Omental fat pad (tissue), 4 donors: ENCODE results near the gene MEF2C. TPM values are rescaled to one million over a fixed set of nuclear protein-coding genes. Genes with fewer than 3 reads are reported as not detected.

Source experiments
- ATAC-seq: fragments of 150-250 bp; one replicate; pipeline ENCODE4 v1.9.1; 2016; ENCODE audit warnings: mild to moderate bottlenecking, moderate library complexity; ENCODE audit not compliant: low FRiP score
- DNase-seq: peaks from one replicate; pipeline ENCODE4 v3.0.0-alpha.2; 2019; ENCODE audit warnings: low spot score
- CTCF ChIP-seq, 3 donors: fragments of 450-650 bp; IDR thresholded peaks; one replicate each; pipeline ENCODE4 v1.5.1; 2016 to 2017; ENCODE audit warnings: antibody characterized with exemption in 3 of 3, mild to moderate bottlenecking in 3 of 3, moderate library complexity in 2 of 3
- total RNA-seq, 4 donors: library from RNA; depleted of rRNA; stranded (reverse); fragments of >200 nt; gene quantifications; one replicate each; pipeline ENCODE4 v1.1.0, GENCODE V29; 2016

The MEF2C gene
- total RNA-seq, 4 donors from 2014 or later = 25.4 to 97.7 (median 44.0) TPM

DNA sequence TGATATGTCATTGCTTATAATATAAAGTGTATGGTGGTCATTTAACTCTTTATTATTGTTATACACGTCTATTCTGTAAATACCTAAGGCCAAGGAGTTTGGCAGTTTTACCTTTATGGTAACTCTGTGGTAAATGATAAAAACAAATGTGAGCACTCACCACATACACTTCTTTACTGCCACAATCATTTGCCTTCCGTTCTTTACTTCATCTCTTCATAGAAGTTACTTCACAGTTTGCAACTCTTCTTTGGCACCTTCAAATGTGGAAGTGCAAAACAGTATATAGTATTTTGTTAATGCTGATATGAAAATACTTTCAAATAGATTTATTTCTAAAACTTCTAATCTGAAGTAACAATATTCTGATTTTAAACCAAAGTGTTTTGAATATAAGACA is 4.4 kb upstream of the MEF2C start:
- no peak for DNase-seq
- no peak for ATAC-seq
- no peak for TF ChIP-seq CTCF (IDR thresholded peaks at IDR 0.05)

DNA sequence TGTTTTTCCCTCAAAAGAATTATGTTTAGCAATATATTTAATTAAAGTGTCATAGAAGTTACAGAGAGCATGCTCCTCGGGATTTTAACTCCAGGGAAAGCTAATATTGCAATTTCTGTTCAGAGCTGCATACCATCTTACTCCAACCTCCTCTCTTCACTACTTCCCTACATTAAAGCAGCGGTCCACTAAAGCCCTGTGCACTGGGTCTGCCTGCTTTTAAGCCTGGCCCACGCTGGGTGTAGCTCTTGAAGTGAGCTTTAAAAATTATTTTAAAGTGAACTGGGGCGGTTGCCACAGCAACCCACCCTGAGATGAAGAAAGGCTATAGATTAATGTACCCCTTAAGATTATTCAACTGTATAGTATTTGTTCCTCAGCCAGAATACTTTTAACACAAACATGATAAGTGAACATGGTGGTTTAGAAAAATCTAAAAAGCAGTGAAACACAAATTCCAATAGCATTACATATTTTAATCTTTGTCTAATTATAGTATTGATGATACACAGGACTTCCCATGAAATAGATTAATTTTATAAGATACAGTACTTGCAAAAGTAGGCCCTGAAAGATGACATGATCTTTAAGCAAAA is 3.9 kb upstream of the MEF2C start:
- no peak for TF ChIP-seq CTCF (IDR thresholded peaks at IDR 0.05)
- DNase-seq (no peak), ATAC-seq (no peak)

DNA sequence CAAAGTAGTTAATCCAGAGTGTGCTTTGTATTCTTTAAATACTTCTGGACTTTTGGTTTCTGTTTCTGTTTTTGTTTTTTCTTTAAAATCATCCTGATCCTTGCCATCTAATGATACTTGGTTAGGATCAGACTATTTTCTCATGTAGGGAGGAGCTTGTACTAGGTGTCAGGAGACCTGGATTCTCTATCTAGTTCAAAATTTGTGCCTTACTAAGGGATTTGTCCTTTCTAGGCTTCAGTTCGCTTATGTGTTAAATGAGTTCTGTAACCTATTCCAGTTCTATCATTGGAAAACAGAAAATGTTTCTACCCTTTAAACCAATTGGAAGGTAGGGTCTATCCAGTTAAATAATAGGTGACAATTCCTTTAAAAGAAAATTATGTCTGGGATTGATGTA is 3.3 kb upstream of the MEF2C start:
- no peak for ATAC-seq
- DNase-seq = no peak

GRCh38 chr5:88885002-88885401 is 2.0 kb upstream of the MEF2C start:
- TF ChIP-seq CTCF (IDR thresholded peaks at IDR 0.05) = no peak
- DNase-seq (no peak), ATAC-seq (no peak)

More for the DNA sequence above, 3.3 kb upstream of the MEF2C start:
- TF ChIP-seq CTCF (IDR thresholded peaks at IDR 0.05) = no peak

GRCh38 chr5:88884608-88884877 is 1.6 kb upstream of the MEF2C start:
- DNase-seq (no peak), ATAC-seq (no peak)
- no peak for TF ChIP-seq CTCF (IDR thresholded peaks at IDR 0.05)

GRCh38 chr5:88883836-88884607 is 1.0 kb upstream of the MEF2C start:
- DNase-seq (peak; percentile 26), ATAC-seq (peak; percentile 42)
- TF ChIP-seq CTCF (IDR thresholded peaks at IDR 0.05) = no peak
